Skeletal muscle cell (primary cell): ENCODE measurements around the gene PPFIA4.
A peak's percentile ranks its signal among the peaks of the same experiment; 100 is the strongest.

ENCODE experiments used
- DNase-seq: peaks from one replicate; pipeline ENCODE4 v3.0.0-alpha.2; 2010; ENCODE audit warnings: low read depth
- H3K4me3 ChIP-seq: 2 replicates; pipeline ENCODE4 v1.5.1; 2011; ENCODE audit warnings: low read depth, mild to moderate bottlenecking, control low read depth, low read length, moderate library complexity

The PPFIA4 gene

DNA sequence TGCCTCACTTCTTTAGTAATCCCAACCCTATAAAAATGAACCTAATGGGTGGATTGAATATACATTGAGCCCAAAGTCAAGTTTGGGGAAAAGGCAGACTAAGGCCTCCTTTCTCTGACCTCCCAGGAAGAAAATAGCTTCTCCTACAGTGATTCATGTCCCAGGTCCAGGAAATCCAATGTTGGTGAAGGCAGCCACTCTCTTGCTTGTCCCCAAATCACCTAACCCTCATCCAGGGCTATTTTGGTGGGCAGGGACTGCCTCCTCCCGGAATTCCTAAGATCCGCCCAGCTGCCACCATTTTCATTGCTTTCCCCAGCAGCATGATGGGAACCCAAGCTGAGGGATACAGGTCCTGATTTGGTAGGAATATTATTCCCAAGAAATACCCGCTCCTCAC, 51.1 kb downstream of the PPFIA4 start:
- no peak overlapping the region for H3K4me3 ChIP-seq
- DNase-seq, result no peak

DNA sequence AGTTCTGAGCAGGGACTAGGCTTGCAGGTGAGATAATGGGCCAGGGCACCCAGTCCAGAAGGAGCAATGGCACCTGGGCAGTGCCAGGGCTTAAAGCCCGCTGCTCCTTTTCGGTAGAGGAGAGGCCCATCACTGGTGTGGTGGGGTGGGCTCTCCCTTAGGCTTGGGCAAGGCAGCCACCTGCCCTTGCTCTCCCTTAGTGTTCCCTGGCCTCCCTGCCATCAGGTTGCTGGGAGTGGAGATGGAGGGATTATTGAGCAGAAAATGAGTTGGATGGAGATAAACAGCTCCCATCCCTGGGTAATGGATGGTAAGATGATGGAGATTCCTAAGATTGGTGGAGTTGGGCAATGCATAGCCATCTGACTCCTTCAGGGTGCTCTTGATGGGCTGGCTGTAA, 51.7 kb downstream of the PPFIA4 start:
- H3K4me3 ChIP-seq, result no peak overlapping the region
- no peak for DNase-seq

DNA sequence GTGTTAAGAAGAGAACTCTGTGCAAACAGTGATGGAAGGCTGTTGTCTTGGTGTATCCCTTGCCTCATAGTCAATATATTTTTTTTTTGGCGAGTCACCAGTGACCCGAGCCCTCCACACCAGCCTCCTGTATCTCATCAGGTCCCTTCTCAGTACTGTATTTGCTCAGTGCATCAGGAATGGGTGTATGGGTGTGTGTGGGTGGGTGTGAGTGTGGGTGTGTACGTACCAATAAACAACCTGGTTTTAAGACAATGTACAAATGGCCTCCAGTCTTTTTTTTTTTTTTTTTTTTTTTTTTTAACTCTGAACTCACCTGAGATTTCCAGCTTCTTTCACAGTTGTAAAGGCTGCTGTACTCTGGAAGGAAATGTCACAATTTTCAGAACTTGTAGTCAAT, 52.2 kb downstream of the PPFIA4 start:
- no peak for DNase-seq
- no peak overlapping the region for H3K4me3 ChIP-seq

DNA sequence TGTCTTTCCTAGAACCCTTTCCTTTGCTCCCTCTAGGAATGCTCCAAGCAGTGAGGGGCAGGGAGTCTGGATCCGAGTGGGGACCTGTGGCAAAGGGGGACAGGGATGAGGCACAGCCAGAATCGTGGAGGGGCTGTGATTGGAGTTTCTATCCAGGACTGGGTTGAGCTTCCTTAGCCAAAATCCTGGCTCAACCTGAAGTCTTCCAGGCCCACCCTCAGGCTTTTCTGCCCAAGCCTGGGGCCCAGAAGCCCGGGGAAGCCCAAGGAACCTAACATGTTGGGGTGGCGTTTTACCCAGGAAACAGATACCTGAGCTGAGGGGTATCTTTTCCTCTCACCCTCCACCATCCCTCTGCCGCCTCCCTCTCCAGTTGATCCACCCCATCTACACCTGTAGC, 54.2 kb downstream of the PPFIA4 start:
- H3K4me3 ChIP-seq, result no peak overlapping the region

DNA sequence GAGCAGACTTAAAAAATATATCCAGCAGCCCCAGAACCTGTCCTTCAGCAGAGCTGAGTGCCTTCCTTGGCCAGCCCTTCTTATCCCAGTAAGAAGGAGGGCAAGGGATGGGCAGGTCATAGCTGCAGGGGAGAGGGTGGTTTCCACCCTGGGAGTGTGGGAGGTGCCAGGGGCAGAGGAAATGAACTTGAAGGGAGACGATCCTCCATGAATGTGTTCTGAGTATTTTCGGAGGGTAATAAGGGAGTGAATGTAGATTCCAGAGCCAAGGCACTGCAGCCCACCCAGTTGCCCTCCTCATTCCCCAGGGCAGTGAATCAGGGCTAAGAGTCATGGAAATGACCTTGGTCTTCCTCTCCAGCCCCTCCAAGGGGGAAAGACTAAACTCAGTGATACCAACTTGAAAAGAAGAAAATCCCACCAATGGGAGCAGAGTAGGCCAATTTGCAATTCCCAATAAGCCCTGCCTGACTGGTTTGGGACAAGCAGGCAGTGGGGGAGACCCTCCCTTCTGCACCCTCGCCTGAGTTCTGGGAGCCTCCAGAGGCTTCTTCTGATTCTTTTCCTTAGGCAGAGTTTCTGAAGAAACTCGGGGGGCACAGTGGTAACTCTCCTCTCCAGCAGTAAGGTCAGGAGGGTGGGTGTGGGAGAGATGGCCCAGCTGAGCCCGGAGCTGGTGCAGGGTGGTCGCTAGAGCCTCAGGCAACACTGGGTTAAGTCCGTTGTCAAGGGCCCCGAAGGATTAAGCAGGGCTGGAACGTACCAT, 55.4 kb downstream of the PPFIA4 start:
- no peak overlapping the region for H3K4me3 ChIP-seq

More for the DNA sequence above, 54.2 kb downstream of the PPFIA4 start:
- no peak for DNase-seq

DNA sequence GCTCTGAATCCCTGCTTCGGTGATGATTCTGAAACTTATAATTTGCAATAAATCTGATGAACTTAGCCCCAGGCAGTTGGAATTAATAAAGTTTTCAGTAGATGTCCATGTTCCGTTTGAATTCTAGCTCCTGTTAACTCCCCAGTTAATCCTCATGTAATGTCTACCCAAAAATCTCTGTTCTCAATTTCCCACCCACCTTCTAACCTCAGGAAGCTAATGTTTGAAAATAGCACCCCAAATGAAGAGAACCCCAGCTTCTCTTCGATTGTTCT, 55.9 kb downstream of the PPFIA4 start:
- no peak overlapping the region for H3K4me3 ChIP-seq
- DNase-seq, result no peak

More for the DNA sequence above, 55.4 kb downstream of the PPFIA4 start:
- DNase-seq, result no peak

DNA sequence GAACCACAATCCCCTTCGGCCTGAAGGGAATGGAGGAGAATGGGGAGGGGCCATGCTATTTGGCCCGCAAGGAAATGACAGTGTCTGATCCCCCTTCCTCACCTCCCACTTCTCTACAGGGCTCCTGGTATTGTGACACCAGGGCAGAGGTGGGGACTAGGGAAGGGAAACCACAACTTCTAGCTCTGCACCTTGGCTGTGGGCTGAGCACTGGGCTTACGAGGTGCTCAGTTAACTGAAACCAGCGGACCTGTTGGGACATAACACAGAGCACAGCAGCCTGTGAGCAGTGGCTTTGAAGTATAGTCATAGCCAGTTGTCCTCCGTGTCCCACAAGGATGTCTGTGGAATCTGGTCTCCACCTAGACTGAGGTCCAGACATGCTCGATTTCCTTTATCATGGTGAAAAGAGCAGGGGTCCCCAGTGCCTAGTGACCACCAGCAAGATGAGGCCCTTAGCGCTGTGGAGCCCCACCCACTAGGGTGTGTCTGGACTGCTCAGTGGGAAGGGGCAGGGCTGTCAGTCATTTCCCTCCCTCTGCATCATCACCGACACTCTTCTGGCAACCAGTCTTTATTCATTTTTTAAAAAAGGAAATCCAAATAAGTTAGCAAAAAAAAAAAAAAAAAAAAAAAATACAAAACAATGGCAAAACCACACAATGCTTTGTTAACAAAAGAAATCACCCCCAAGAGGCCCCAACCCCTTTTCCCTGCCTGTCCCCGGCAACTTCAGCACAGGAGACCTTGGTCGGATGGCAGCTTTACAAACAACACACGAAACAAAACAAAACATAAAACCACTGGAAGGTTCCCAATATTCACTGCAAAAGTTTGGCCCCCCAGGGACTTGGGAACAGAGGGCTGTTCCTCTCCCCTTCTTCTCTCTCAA, 56.5 kb downstream of the PPFIA4 start:
- no peak for DNase-seq
- H3K4me3 ChIP-seq, result peak overlapping the region; percentile 47

DNA sequence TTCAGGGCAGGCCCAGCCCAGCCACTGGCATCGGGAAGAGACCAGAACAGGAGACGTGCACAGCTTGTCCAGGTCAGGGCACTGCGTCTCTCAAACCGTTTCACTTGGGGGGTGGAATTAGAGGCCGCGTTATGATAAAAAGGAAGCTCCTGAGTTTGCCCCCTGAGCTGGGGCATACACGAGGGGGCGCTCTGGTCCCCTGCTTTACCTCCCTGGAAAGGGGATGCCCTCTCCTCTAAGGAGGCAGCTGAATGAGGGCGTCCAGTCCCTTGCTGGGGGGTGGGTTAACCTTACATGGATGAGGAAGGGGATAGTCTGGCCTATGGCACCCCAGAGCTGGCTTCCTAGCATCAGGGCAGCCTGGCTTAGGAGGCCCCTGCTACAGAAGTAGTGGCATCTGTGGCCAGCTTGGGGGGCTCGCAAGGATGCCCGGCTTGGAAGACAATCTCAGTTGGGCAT, 57.2 kb downstream of the PPFIA4 start:
- no peak for DNase-seq
- peak overlapping the region; percentile 47 for H3K4me3 ChIP-seq

DNA sequence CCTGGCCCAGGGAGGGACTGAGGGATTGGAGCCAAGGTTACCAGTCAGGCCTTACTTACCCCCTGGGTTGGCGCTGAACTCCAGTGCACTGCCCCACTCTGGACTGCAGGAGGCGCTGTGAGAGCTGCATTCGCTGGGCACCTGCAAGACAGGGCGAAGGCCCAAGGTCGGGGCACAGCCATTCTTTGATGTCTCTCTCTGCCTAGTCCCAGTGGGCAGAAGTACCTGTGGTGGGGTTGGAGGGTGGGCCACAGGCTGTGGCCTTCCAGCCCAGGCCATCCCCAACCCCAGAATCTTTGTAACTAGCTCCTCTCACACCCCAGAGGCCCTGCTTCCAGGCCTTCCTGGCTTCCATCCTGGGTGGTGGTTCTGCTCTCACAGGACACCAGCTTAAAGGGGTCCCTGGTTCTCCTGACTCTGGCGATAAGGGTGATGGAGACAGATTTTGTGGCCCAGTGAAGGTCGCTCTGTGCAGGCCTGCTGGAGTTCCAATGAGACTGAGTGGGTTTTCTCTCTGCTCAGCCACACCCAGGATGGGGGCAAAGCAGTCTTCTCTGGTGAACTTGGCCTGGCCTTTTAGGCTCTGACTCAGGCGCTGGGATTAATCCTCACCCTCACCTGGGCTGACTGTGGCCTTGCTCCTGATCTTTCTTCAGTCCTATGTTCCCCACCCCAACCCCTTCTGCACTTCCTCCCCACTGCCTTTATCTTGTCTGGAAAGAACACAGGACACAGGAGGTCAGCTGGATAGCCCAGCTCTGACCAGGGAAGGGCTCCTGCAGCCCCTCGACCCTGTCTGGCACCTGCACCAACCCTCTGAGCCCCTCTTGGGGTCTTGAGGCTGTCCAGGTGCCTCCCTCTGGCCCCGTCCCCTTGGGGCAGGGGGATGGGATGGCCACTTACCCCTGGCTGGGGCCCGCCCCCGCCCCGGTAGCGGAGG, 58.6 kb downstream of the PPFIA4 start:
- H3K4me3 ChIP-seq, result peak overlapping the region; percentile 47
- DNase-seq, result no peak

DNA sequence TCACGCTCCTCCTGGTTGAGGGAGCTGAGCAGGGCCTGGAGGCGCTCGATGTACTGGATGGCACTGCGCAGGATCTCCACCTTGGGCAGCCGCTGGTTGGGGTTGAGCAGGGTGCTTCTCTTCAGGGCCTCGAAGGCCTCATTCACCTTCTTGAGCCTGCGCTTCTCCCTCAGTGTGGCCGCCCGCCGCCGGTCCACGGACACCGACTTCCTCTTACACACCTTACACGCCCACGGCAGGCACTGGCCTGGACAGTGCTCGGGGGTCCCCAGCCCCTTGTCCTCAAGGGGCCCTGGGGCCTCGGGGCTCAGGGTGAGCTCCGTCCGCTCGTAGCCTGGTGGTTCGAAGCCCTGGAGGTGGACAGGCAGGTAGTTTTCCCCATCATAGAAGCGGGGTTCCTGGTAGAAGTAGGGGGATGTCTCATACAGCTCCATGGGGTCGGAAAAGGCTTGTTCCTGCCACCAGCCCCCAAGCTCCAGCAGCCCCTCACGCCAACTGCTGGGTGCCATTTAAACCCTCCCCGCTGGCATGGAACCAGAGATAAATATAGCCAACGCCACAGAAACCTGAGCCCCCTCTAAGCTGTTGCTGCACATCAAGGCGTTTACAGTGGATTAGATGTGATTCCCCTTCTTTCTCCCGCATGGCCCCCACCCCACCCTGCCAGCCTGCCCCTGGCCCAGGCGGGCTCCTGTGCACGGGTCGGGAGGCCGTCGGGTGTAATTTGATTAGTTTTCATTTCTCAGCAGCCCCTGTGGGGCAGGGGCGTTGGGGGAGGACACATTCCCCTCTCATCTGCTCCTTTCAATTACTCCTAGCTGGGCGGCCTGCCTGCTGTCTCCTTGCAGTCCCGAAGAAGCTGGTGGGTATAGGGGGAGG, 59.5 kb downstream of the PPFIA4 start, which contains the start of gene MYOG:
Gene MYOG, minus strand, starts transcription at position 485 of the 879 bp plus-strand sequence. Its CDS starts 51 bp downstream, at position 434.
- DNase-seq, result peak; percentile 42
- H3K4me3 ChIP-seq, result peak within 1 kb of the TSS; percentile 47

DNA sequence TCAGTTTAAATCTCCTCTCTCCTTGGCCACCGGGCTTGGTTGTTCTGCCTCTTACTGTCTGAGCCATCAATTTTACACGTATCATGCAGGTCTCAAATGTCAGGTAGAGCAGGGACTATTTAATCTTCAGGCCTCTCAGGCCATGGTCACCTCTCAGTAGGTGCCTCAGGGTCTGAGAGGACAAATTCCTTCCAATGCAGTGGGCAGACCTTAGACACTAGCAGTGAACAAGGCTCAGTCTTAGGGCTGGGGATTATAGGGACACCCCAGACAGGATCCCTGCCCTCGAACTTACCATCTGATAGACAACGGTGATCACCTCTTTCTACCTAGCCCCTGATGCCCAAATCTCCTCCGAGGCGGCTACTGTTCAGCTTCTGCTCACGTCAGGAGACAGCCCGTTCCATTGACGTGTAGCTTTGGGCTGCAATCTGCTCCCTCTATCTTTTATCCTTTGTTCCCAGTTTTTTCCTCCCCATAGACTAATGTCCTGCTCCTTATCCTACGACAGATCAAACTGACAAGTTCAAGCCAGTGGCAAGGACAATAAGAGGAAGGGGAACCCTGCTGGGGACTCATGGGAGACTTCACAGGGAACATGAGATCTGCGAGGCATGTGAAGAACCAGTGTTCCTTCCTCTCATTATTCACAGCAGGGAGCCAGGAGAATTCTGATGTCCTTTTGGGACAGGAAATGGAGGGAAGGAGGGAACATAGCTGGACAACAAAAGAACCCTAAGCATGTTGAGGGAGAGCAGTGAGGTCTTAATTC, 60.9 kb downstream of the PPFIA4 start:
- no peak for DNase-seq

DNA sequence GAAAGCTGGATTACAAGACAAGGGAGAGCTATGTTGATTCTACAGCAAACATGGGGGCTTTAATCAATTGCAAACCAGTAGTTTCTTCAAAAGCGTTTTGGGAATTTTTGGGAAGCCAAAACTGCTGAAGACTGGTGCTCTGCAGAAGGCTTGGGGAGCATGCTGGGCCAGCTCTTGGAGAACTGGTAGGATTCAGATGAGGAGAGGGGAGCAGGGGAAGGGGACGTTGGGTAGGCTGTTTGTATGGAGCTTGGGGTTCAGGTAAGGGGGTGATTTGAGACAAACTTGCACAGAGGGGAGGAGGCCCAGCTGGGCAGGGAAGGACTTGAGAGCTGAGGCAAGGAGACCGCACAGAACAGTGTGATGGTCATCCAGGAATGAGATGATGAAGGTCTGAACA, 62.1 kb downstream of the PPFIA4 start:
- no peak for DNase-seq
- H3K4me3 ChIP-seq, result no peak overlapping the region

More for the DNA sequence above, 60.9 kb downstream of the PPFIA4 start:
- H3K4me3 ChIP-seq, result no peak overlapping the region

DNA sequence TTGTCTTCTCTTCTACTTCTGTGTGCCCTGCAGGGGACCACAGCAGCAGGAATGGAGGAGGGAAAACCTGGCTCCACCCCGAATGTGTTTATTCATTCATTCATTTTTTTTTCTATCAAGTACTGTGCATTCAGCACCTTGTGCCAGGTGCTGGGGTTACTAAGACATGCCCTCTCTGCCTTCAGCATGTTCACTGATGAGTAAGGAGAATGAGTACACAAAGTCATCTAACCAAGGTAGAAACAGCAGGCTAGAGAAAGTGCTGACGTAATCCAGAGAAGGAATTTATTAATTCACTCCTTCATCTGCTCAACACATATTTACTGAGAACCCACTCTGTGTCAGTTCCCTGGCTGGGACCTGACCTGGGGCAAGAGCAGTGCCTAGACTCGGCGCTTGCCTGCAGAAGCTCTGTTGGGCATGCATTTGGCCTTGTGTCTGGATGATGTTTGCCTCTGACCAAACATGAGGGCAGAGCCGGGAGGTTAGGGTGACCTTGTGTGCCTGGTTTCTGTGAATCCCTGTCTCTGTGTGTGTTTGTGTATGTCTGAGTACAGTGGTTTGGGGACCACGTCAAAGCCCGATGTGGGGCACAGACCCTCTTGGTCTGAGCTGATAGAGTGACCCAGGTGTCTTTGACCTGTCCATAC, 62.8 kb downstream of the PPFIA4 start:
- DNase-seq, result no peak
- no peak overlapping the region for H3K4me3 ChIP-seq

DNA sequence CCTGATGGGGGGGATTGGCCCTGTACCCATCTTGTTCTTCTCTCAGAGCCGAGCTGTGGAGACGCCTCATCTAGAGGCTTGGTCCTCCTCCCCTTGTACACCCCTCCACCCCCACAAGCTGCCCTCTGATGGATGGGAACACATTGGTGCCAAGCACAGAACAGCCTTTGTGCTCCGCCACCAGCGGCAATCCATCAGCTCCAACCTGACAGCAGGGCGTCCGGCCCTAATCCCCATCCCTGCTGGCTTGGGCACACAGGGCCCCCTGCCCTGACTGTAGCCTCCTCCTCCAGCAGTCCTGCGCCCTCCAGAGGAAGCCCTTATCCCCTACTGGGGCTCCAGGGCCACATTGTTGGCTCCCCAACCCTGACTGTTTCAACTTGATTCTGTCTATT, 63.4 kb downstream of the PPFIA4 start:
- no peak overlapping the region for H3K4me3 ChIP-seq
- peak; percentile 41 for DNase-seq

DNA sequence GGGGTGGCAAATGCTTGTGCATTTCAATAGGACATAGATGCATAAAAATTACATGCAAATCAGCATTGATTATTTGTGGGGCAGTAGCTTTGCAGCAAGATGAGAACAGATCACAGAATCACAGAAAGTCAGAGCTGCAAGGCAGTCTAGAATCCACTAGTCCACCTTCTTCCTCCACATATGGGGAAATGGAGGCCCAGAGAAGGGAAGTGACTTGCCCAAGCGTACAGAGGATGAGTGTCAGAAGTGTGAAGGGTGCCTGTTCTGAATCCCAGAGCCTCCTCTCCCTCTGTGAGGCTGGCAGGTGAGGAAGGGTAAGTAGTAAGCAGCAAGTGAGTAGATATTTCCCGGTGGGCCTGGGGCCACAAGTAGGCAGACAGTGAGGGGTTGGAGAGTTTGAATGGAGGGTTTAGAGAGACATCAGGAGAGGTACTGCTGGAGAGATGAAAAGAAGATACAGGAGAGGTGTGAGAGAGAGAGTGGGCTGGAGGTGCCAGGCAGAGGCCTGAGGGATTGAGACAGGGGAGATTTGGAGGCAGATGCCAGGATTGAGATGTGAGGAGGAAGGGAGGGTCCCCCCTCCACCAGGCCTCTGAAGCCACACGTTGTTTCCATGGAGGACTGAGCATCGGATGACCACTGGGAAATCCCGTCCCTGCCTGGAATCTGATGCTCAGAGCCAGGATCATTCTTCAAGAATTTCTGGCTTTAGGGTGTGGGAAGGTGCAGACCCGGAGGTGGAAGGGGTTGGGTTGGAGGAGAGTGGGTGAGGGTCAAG, 64.3 kb downstream of the PPFIA4 start:
- H3K4me3 ChIP-seq, result no peak overlapping the region
- DNase-seq, result no peak

DNA sequence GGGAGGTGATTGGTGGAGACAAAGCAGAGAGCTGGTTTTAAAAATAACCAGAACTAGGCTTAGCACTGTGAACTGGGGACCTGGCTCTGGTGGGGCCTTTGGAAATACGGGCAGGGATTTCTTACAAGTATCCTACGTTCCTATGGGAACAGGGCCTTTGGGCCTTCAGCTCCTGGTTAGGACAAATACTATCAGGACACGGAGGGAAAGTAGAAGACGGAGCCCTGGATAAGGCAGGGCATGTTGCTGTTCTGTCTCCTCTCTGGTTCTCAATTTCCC, 64.8 kb downstream of the PPFIA4 start:
- H3K4me3 ChIP-seq, result no peak overlapping the region
- DNase-seq, result no peak

DNA sequence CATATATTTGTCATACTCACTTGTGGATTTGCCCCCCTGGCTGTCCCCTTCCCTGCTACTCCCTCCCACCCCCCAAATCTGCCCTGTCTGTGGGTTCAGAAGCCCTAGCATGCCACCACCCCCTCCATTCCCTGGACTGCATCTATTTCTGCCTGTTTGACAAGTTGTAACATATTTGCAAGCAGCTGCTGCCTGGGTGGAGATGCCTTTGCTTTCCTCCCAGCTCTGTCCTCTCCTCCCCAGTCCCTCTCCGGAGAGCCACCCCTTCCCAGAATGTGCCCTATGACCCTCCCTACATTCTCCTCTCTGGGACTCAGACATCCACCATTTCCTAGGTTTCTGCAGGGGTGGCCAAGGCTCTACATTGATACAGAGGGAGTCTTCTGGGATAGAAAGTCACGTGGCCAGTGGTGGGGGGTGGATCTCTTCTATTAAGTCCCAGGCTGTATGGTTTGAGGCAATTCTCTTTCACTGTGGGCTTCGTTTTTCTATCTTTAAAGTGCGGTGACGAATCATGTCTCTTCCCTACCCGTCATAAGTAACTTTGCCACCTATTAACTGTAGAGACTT, 65.6 kb downstream of the PPFIA4 start:
- no peak overlapping the region for H3K4me3 ChIP-seq
- DNase-seq, result no peak
